ENCODE measurements around the gene MRPL24. TPM values are rescaled to one million over a fixed set of nuclear protein-coding genes. Genes with fewer than 3 reads are reported as not detected.

Gene MRPL24
- total and polyA plus RNA-seq, 2 of the 13 experiments (the other 11 are each of a cell fraction or from before 2014, with no cell fraction given) = 38.1 to 42.9 TPM

GRCh38 chr1:156767101-156767878 lies 26.4 kb upstream of the MRPL24 start, which contains the start of gene PRCC:
Gene PRCC, plus strand, starts transcription at chr1:156767535. Its CDS starts 237 bp downstream, at chr1:156767772.
- WGBS (ENCODE audit: low lambda C conversion rate) = under 1% methylated on average over 20 of the region's 50 CpGs
- peaks cover 49% of the 10 kb centered on the region for H3K4me1 ChIP-seq (ENCODE audit: insufficient read depth, low read length)
- TF ChIP-seq TMF1 (CRISPR knock-in tag; IDR thresholded peaks at IDR 0.05; ENCODE audit: low read depth) (no peak), KDM4B (CRISPR knock-in tag; IDR thresholded peaks at IDR 0.05) (0 out of 2 replicates have a peak, but pooled peaks have one; percentile 20), MBD4 (IDR thresholded peaks at IDR 0.05; ENCODE audit: borderline replicate concordance, low read length) (no peak), POLR2A (IDR thresholded peaks at IDR 0.05; ENCODE audit: insufficient read depth in 1 of 2, low read depth in 2 of 2, low read length in 2 of 2) (peak; percentile 49 to 73), ZNF543 (CRISPR knock-in tag; IDR thresholded peaks at IDR 0.05) (no peak), ZKSCAN8 (CRISPR knock-in tag; IDR thresholded peaks at IDR 0.05; ENCODE audit: borderline replicate concordance) (no peak), ZNF564 (CRISPR knock-in tag; IDR thresholded peaks at IDR 0.05) (peak; percentile 42; the same call in 1 of the 2 replicates), EP300 (IDR thresholded peaks at IDR 0.05; ENCODE audit: low read depth in 2 of 2, low read length in 2 of 2) (no peak), EP300 (CRISPR knock-in tag; IDR thresholded peaks at IDR 0.05; ENCODE audit: borderline replicate concordance) (no peak), ZNF768 (CRISPR knock-in tag; IDR thresholded peaks at IDR 0.05) (peak; percentile 83), ZBTB10 (CRISPR knock-in tag; IDR thresholded peaks at IDR 0.05; ENCODE audit: borderline replicate concordance) (no peak), ZNF512 (CRISPR knock-in tag; IDR thresholded peaks at IDR 0.05) (no peak), BCL3 (CRISPR knock-in tag; IDR thresholded peaks at IDR 0.05) (no peak), E2F2 (CRISPR knock-in tag; IDR thresholded peaks at IDR 0.05; ENCODE audit: borderline replicate concordance) (peak; percentile 83; the same call in 1 of the 2 replicates), FOXA3 (CRISPR knock-in tag; IDR thresholded peaks at IDR 0.05) (peak; percentile 36; the same call in 1 of the 2 replicates), MTF1 (CRISPR knock-in tag; IDR thresholded peaks at IDR 0.05) (no peak), ZNF101 (CRISPR knock-in tag; IDR thresholded peaks at IDR 0.05; ENCODE audit: borderline replicate concordance, low read depth) (no peak)

More at GRCh38 chr1:156767101-156767878, 26.4 kb upstream of the MRPL24 start, which contains the start of gene PRCC:
- Histone ChIP-seq H3K9ac (ENCODE audit: insufficient read depth, low read depth, low read length) (peak within 1 kb of the TSS; percentile 96), H3K4me3 (replicated peaks in 1 of 3; ENCODE audit: insufficient read depth in 1 of 3, low read depth in 2 of 3, low read length in 3 of 3) (peak within 1 kb of the TSS; percentile 85 to 100 (median 92)), H3K9me3 (ENCODE audit: low read length) (no peaks in the 10 kb centered on the region), H3K79me2 (ENCODE audit: insufficient read depth, low read length) (peaks cover 52% of the 10 kb centered on the region), H4K20me1 (ENCODE audit: insufficient read depth, low read length) (peaks cover 5% of the 10 kb centered on the region; the same call in 1 of the 2 replicates), H3K27ac (ENCODE audit: extremely low read length, insufficient read depth, low read length) (peak within 1 kb of the TSS; percentile 84), H3K27me3 (ENCODE audit: control insufficient read depth in 1 of 2, insufficient read depth in 2 of 2, low read length in 2 of 2) (no peaks in the 10 kb centered on the region; a peak in 1 of 5 replicates), H3K36me3 (replicated peaks in 1 of 2; ENCODE audit: control insufficient read depth in 1 of 2, insufficient read depth in 2 of 2, low read length in 2 of 2) (peaks cover 3 to 19% of the 10 kb centered on the region in 2 experiments; a peak in 1 of 5 replicates), H3K4me2 (ENCODE audit: low read depth, low read length) (peak within 1 kb of the TSS; percentile 85), H2AFZ (ENCODE audit: low read length) (peak within 1 kb of the TSS; percentile 55)
- FAIRE-seq (peak; percentile 99), ATAC-seq (peak; percentile 96), DNase-seq (ENCODE audit: low spot score) (peak; percentile 99)
- CTCF ChIA-PET (ENCODE audit: low intra/inter-chr PET ratio, low total read pairs) = no interaction called here
- in situ Hi-C loops (cut with HindIII; ENCODE audit: extremely low pct_ligation_motif_present, low pct_unique_long_range_greater_than_20kb) (loop anchor here (5.0 kb wide), 1 partner anchor 40 kb away; the partner anchor contains the start of genes ISG20L2 and METTL25B), intact Hi-C loops (cut with micrococcal nuclease; ENCODE audit: unreplicated experiment) (loop anchor here (1.0 kb wide), 3 partner anchors 16 to 41 kb away; partner anchors contain the start of genes HDGF and MRPL24)
- BruUV-seq (replicated peaks) = no TSS peak
- POLR2A ChIA-PET = interaction anchor here (0.5 to 6.5 kb wide), 21 partner anchors 8 to 310 kb away, joined by 3 to 125 read pairs (median 4); partner anchors contain the start of genes HDGF, ISG20L2, METTL25B and MRPL24

Measured in HepG2 (cell line).